Nephron progenitor cell (in vitro differentiated cells): ENCODE measurements around the gene CTNND2.

Experiments used
- DNase-seq: peaks from one replicate; pipeline ENCODE4 v3.0.0; 2021
- H3K27ac Mint-ChIP-seq: 2 replicates; pipeline ENCODE4 v1.8.0; 2021; ENCODE audit warnings: mild to moderate bottlenecking, moderate library complexity, mixed read lengths
- H3K27me3 Mint-ChIP-seq: 2 replicates; pipeline ENCODE4 v1.8.0; 2021; ENCODE audit warnings: mild to moderate bottlenecking, low read depth, mixed read lengths; ENCODE audit not compliant: poor library complexity
- H3K36me3 Mint-ChIP-seq: 2 replicates; pipeline ENCODE4 v1.8.0; 2021; ENCODE audit warnings: low read depth, mixed read lengths
- H3K4me1 Mint-ChIP-seq: 2 replicates; pipeline ENCODE4 v1.8.0; 2021; ENCODE audit warnings: mixed read lengths
- H3K4me3 Mint-ChIP-seq: 2 replicates; pipeline ENCODE4 v1.8.0; 2021; ENCODE audit warnings: mild to moderate bottlenecking, moderate library complexity, mixed read lengths
- H3K9me3 Mint-ChIP-seq: 2 replicates; pipeline ENCODE4 v1.8.0; 2021; ENCODE audit warnings: mild to moderate bottlenecking, moderate library complexity, mixed read lengths
- CTCF ChIP-seq: fragments of 200-600 bp; sonication (generic); IDR thresholded peaks from 2 replicates; pipeline ENCODE4 v1.5.0; 2021; ENCODE audit warnings: antibody characterized with exemption

The CTNND2 gene

GRCh38 chr5:11191673-11192072 lies 712.6 kb downstream of the CTNND2 start:
- Mint-ChIP-seq H3K4me1 (no peaks in the 10 kb centered on the region), H3K36me3 (no peaks in the 10 kb centered on the region), H3K27ac (no peak overlapping the region), H3K27me3 (peaks cover 6% of the 10 kb centered on the region), H3K9me3 (peaks cover 3% of the 10 kb centered on the region), H3K4me3 (no peak overlapping the region)
- no peak for DNase-seq
- no peak for TF ChIP-seq CTCF

DNA sequence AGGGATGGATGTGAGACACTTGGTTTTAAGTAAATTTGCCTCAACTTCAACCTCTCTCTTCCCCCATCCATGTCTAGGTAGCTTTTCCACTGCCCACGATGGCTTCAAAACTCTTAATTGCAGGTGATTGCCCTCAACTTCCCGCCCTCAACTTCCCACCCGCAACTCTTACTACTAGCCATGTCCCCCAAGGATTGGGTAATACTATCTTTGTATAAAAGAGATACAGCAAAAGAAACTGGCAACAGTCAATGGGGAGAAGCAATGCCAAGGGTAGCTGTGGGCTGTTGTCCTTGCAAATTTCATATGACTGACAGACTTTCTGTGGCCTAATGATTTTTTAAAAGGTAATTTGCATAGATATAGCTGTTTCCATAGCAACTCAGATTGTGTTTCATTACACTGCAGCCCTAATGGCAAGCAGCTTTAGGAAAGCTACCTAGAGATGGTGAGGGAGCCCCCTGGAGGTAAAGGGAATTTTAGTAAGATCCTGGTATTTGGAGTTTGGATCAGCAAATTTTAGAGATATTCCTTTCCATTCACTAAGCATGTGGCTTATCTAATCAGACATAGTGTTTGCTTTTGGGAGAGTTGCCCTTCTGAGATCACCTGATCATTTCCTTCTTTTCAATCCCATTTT lies 721.7 kb downstream of the CTNND2 start:
- Mint-ChIP-seq H3K4me3 (no peak overlapping the region), H3K36me3 (no peaks in the 10 kb centered on the region), H3K9me3 (peaks cover under 1% of the 10 kb centered on the region), H3K4me1 (no peaks in the 10 kb centered on the region), H3K27me3 (peaks cover 3% of the 10 kb centered on the region), H3K27ac (no peak overlapping the region)
- peak; percentile 51 for TF ChIP-seq CTCF
- peak; percentile 16 for DNase-seq

GRCh38 chr5:11181940-11182339 lies 722.3 kb downstream of the CTNND2 start:
- Mint-ChIP-seq H3K4me3 (no peak overlapping the region), H3K36me3 (no peaks in the 10 kb centered on the region), H3K27me3 (no peaks in the 10 kb centered on the region), H3K4me1 (no peaks in the 10 kb centered on the region), H3K27ac (no peak overlapping the region), H3K9me3 (no peaks in the 10 kb centered on the region)
- no peak for TF ChIP-seq CTCF
- no peak for DNase-seq

DNA sequence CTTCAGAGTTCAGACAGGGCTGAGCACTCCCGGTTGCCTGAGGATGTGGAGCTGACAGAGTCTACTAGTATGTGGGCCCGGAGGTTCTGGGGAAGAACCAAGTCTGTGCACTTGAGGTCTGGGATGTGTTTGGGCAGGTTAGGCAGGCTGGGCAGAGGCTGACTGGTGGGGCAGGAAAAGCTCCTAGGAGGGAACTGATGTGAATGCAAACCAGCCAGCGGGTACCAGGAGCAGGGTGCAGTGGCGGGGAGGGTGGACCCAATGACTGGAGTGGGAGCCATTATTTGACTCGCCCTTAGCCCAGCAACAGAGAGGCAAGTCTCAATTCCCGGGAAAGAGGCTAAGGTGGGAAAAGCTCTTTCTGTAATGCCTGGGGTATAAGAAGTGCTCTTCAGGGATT lies 723.4 kb downstream of the CTNND2 start:
- H3K27me3 Mint-ChIP-seq, result peaks cover 4% of the 10 kb centered on the region
- no peaks in the 10 kb centered on the region for H3K9me3 Mint-ChIP-seq
- no peaks in the 10 kb centered on the region for H3K4me1 Mint-ChIP-seq
- H3K36me3 Mint-ChIP-seq, result no peaks in the 10 kb centered on the region
- H3K4me3 Mint-ChIP-seq, result no peak overlapping the region
- no peak for TF ChIP-seq CTCF
- DNase-seq, result no peak
- no peak overlapping the region for H3K27ac Mint-ChIP-seq

- H3K36me3 Mint-ChIP-seq, result no peaks in the 10 kb centered on the region
- H3K4me1 Mint-ChIP-seq, result no peaks in the 10 kb centered on the region
- no peak for TF ChIP-seq CTCF
- peaks cover 4% of the 10 kb centered on the region for H3K27me3 Mint-ChIP-seq
- no peak overlapping the region for H3K27ac Mint-ChIP-seq
- H3K9me3 Mint-ChIP-seq, result no peaks in the 10 kb centered on the region
- no peak for DNase-seq
- H3K4me3 Mint-ChIP-seq, result no peak overlapping the region
Observed at GRCh38 chr5:11177999-11178711, 726.1 kb downstream of the CTNND2 start.

GRCh38 chr5:11174591-11174990 lies 729.7 kb downstream of the CTNND2 start:
- no peak overlapping the region for H3K27ac Mint-ChIP-seq
- H3K27me3 Mint-ChIP-seq, result peaks cover 4% of the 10 kb centered on the region
- no peak for DNase-seq
- H3K9me3 Mint-ChIP-seq, result no peaks in the 10 kb centered on the region
- no peak for TF ChIP-seq CTCF
- H3K4me3 Mint-ChIP-seq, result no peak overlapping the region
- H3K36me3 Mint-ChIP-seq, result no peaks in the 10 kb centered on the region
- H3K4me1 Mint-ChIP-seq, result no peaks in the 10 kb centered on the region
